Activated CD8-positive, alpha-beta memory T cell treated with anti-CD3 and anti-CD28 coated beads for 1 hour (primary cell): Measurements from ENCODE around the gene ABCC3.

Experiments used
- DNase-seq, 2 donors: peaks; one replicate each; pipeline ENCODE4 v3.0.0-alpha.2; 2020; ENCODE audit warnings: low read depth in 1 of 2; ENCODE audit errors: extremely low read depth in 1 of 2

ABCC3 gene

GRCh38 chr17:50627782-50628601, 6.7 kb upstream of the ABCC3 start:
- DNase-seq = no peak

DNA sequence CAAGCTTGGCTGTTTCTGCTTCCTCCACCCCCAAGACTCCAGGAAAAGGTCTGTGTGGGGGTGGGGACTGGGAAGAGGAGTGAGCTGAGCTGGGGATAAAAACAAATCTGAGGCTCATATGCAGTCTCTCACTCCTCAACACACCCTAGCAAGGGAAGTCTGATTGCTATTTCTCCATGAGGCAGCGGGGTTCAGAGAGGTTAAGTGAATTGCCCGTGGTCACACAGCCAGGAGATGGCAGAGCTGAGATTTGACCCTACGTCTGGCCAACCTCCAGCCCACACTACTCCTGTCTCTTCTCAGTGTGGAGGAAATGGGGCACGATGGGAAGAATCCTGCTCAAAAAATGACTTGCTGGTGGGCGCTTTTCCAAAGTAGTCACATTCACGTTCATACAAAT, 4.8 kb upstream of the ABCC3 start:
- DNase-seq = no peak

DNA sequence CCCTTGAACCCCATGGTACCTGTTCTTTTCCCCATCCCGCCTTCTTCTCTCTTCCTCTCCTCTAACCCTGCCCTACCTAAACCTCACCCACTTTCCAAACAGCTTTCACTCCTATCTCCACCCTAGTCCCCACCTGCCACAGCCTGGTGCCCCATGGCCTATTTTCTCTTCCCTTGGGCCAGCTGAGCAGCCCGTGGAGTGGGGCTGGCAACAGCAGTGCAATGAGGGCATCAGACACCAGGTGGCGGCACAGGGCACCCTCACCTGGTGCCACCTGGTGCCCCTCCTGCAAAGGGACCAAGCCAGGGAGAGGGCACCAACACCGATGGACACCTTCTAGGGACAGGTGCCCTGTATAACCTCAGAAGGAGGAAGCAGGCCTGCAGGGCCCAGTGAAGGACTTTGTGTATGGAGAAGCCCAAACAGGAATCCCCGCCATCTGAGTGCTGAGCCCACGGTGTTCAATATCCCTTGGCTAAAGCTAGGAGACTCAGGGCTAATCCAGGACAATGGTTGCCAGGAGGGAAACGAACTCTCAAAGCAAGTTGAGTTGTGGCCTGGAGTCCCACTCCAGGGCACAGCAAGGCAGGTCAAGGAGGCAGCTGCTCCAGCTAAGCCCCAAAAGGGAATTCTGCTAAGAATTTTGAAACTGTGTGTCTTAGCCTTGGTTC, 4.0 kb upstream of the ABCC3 start:
- peak in 1 of 2 donors; percentile 46 for DNase-seq

DNA sequence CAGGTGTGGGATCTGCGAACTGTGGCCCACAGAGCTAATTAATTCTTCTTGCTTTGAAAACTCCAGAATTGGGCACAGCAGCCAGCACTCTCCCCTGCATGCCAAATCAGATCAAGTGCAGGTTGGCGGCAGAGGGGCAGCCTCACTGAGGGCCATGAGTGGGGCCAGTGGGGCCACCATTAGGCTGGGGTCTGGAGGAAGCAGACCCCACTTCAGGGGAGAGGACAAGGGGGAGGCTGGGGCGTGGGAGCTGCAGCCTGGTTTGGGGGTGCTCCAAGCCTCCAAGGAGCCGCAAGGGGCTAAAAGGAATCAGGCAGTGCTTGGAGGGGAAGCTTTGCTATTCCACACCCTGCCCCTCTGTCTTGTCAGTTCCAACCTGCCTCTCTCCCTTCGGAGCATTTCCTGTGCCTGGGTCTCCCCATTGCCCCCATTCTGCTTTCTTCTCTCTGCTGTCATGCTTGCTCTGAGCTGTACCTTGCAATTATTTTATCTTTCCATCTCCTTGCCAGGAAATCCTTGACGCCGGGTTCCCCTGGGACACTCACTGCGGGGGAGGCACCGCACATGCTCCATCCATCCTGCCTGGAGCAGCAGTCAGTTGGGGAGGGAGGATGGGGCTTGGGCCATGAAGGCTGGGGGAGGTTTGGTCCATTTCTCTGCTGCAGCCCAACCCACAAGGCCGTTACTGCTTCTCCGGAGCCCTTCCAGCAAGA, 3.3 kb upstream of the ABCC3 start:
- DNase-seq = no peak

- DNase-seq = no peak
These were observed 2.6 kb upstream of the ABCC3 start for GRCh38 chr17:50631908-50632571.

DNA sequence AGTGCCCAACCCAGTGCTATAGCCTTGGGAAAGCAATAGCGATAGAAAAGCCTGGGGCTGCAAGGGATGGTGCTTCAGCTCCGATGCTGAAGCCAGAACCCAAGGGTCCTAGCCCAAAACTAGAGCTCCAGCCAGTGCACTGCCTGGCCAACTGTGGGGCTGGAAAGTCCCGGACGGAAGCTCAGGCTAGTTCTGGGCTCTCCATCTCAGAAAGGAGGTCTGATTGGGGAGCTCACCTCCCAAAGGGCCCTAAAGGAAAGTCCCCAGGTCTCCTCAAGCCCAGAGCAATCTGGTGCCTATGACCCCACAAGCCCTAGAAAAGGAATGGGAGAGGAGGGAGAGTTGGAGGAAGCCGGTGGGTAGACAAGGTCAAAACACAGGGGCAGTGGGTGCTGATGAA, 2.0 kb upstream of the ABCC3 start:
- no peak for DNase-seq

- DNase-seq = no peak
These were observed 998 bp upstream of the ABCC3 start for GRCh38 chr17:50633683-50634082.

GRCh38 chr17:50634915-50635731, 442 bp downstream of the ABCC3 start:
- no peak for DNase-seq

DNA sequence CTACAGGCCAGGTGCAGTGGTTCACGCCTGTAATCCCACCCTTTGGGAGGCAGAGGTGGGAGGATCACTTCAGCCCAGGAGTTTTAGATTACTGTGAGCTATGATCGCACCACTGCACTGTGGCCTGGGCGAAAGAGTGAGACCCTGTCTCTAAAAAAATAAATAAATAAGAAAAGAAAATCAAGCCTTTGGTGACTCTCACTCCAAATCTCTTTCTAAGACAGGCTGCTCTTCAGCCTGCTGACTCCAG, 976 bp downstream of the ABCC3 start:
- no peak for DNase-seq

DNA sequence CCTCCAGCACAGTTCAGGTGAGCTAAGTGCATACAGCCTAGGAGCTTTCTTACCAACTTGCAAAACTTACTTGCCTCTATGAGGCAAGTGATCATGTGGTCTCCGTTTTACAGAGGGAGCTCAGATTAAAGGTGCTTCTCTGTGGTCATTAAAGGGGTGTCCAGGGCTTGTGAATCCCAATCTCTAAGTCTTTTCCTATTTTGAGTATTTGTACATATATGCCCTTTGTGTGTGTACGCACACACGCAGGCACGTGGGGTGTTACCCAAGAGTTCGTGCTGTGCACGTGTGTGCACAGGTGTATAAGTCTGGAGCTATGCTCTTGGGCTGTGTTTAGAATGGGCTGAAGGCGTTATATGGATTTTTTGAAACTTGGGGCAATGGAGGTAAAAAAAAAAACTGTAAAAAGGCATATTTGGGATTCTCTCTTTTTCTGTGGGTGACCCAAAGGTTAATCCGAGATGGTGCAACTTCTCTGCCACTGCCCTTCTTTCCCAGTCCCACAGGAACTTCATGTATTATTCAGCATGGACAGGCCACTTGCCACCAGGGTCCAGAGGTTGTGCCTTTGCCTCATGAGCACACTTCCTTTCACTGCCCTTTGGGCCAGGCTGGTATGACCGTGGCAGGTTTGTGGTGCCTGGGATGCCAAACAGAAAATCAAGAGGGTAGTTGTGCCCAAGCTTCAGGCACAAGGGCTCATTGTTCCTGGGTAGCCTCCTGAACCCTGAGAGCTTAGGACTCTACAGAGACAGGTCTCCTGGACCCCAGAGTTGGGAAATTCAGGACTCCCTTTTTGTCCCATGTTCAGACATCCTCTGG, 1.5 kb downstream of the ABCC3 start:
- DNase-seq = no peak

DNA sequence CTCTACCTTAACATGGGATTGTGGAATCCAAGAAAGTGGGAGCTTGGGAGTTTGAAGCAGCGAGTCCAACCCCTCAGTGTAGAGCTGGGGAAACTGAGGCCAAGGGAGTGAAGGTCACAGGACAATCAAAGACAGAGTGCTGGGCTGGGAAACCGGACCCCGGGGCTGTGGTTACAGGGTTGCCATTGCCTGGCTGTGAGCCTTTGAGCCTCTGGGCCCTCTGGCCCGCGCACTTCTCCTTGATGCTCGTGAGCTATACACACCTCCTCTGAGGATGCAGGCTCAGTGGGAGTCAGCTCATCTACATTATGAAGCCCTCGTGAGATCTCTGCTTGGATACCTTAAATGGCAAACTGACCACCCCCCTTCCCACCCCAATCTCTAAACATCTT, 2.1 kb downstream of the ABCC3 start:
- DNase-seq = no peak

DNA sequence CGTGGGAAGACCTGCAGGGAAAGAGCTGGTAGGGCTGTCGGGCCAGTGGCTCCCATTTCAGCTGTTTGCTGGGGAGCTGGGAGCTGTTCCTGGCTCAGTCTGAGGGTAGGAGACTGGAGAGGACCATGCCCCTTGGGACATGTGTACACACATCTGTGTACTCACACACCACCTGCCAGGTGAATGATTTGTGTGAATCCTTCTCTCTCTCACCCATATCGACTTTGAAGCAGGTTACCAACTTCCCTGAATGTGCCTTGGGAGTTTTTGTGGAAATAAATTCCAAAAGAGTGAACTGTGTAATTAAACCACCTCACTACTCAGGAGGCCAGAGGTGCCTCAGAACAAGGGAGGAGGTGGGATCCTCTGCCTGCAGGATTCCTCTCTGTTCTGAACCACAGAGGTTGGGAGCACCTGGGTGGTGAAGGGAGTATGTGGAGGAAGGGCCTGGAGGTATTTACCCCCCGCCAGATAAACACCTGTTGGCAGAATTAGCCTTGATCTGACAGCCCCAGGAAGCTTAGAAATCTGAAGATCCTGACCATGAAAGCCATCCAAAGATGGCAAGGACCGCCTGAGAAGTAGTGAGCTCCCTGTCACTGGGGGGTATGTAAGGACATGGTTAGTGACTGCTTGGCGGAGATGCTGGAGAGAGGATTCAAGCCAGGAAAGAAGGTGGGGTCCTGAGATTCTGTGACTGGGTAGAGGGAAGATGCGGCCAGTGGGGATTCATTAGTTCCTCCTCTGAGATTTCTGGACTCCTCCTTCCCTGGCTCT, 3.3 kb downstream of the ABCC3 start:
- no peak for DNase-seq

GRCh38 chr17:50638606-50638965, 3.9 kb downstream of the ABCC3 start:
- DNase-seq = no peak

DNA sequence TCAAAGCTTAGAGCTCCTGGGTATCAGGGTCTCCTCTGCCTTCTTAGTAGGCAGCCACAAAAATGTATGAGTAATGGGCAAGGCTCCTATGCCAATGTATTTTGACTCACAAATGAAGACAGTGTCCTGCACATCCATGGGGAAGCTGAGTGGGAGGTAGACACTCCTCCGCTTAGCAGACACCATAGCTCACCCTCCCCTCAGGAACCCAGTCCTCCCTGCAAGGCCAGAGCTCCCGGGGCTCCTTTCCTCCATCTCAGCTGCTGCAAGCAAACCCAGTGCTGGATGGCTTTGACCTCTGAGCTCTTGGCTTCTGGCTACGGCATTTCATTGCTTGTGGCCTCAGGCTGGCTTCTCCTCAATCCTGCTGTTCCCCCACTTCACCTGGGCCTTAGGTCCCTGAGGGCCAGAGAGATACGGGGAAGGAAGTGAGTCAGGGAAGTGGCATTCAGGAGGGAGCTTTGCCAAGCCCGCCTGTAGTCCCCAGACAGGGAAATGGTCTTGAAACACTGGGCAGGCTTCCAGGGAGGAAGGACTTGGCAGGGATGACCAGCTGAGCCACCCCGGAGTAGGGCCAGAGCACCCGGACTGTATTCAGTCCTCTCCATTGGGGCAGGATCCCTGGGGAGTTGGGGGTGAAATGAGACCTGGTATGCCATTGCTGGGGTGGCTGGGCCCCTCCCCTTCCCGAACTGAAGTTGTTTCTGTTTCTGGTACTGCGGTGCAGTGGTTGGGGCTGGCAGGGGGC, 4.5 kb downstream of the ABCC3 start:
- DNase-seq = no peak

DNA sequence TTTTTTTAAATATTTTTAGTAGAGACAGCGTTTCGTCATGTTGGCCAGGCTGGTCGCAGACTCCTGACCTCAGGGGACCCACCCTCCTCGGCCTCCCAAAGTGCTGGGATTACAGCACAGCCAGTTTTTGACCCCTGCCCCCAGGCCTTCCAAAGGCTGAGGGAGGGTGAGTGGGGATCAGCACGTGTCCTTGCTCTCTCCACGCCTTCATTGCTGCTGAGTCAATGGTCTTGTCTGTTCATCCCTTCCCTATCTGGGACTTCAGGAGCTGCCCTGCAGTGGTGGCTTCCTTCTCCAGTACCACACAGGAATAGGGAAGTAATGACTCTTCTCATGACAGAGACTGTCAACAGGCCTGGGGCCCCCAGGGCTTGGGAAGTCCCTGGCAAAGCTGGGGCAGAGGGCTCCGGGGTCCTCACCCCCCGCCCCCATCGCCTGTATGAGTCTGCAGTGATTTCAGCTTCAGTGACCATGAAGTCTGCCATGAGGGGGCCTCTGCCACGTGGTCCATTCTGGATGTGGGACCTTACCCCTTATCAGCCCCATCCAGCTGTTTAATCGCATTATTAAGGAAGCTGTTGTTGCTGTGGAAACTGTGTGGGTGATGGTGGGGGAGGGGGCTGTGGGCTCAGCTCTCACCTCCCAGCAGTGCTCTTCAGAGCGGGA, 6.1 kb downstream of the ABCC3 start:
- no peak for DNase-seq

DNA sequence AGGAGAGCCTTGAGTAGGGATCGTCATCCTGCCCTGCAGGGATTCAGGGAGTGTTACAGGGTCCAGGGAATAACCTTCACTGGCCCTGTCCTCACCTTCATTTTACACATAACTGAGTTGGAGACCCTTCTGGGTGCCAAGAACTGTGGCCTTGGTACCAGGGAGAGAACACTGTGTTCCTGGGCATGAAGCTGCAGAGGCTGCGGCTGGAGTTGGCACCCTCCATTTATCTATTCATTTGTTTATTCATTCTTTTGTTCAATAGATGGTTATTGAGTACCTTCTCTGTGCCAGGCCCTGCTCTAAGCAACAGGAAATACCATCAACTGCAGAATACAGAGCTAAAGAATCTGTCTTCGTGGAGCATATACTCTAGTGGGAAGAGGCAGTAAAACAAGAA, 6.7 kb downstream of the ABCC3 start:
- no peak for DNase-seq

- no peak for DNase-seq
These were observed 7.5 kb downstream of the ABCC3 start for GRCh38 chr17:50642071-50642721.
